NCI-H128 (cell line): Measurements from ENCODE around the gene MIDN.
"Not testable (repeated sequence)": the region's sequence is repeated elsewhere in the genome, so short reads cannot be mapped to it uniquely, and the experiment has no call there.

Experiments used
- DNase-seq: peaks from one replicate; lab custom pipeline; 2025; ENCODE audit not compliant: unreplicated experiment; lab: John Stamatoyannopoulos, UW

The MIDN gene

DNA sequence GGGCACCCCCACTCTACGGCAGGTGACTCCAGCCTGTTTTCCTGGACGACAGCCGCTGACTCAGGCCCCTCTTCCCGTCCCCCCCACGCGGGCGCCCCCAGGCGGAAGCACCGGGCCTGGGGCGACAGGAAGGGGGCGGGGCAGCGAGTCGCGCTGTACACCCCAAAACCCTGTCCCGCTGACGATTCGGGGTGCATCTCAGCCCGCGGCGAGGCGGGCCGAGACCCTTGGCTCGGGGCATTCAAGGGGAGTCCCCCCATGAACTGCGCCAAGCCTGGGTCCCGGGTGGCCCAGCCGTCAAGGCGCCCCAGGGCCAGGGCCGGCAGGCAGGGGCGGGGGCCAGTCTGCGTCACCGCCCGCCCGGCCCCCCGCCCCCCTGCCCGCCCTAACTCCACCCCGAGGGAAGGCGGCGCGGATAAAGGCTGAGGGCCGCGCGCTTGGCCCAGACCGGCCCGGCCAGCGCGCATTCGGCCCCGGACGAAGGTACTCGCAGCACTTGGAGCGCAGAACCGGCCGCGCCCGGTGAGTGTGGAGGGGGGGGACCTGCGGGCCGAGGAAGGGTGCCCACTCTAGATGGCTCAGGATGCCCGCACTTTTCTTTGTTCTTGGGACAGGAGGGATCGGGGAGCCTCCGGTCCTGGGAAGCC, at the start of gene MIDN:
MIDN (plus strand) TSS at position 445 of the 647 bp plus-strand sequence. CDS start 1,714 bp downstream, outside the sequence.
- DNase-seq, result no peak

DNA sequence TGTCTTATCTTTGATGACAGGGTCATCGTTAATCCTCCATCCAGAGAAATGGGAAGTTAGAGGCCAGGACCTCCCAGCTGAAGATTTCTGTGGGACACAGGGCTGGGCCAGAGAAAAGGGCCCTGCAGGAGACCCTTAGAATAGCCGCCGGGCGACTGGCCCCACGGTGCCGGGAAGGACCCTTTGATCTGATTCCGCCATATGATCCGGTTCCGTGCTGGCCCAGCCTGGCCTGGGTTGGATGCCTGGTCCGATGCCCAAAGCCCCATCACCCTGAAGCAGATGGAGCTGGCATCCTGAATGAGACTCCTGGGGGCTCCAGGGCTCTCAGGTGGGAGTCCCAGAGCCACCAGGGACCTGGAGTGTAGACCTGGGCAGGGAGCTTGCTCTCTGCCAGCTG, 48.9 kb upstream of the MIDN start:
- no peak for DNase-seq

DNA sequence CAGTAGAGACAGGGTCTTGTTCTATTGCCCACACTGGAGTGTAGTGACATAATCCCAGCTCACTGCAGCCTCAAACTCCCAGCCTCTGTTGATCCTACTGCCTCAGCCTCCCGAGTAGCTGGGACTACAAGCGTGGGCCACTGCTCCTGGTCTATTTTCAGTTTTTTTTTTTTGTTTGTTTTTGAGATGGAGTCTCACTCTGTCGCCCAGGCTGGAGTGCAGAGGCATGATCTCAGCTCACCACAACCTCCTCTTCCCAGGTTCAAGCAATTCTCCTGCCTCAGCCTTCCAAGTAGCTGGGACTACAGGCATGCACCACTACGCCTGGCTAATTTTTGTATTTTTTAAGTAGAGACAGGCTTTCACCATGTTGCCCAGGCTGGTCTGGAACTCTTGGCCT, 47.8 kb upstream of the MIDN start:
- not testable (repeated sequence) for DNase-seq

DNA sequence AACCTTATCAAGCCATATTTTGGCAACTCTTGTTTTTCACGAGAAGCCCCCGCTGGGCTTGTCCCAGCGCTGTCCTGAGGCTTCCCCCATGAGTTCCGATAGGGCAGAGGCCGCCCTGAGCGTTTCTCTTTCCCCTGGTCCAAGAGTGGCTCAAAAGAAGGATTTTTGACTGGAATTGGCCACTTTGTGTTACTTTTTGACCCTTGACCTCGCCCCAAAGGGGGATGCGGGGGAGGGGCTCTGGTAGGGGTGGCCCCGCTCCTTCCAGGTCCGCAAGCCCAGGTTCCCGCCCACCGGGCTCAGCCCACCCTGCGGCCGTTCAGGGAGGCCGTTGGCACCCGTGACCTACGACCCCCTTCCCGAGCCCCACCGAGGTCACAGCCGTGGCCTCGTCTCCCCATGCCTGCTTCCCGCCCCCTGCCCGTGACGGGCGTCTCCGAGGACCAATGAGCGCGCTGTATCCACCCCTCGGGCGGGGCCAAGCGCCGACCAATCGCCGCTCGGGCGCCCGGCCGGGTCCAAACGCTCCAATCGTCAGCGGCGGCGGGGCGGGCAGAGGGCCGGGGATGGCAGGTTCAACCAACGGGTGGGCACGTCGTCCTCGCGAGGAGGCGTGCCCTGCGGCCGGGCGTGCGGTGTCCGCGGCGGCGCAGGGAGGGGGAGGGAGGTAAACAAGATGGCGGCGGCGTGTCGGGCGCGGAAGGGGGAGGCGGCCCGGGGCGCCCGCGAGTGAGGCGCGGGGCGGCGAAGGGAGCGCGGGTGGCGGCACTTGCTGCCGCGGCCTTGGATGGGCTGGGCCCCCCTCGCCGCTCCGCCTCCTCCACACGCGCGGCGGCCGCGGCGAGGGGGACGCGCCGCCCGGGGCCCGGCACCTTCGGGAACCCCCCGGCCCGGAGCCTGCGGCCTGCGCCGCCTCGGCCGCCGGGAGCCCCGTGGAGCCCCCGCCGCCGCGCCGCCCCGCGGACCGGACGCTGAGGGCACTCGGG, 43.0 kb upstream of the MIDN start, which contains the start of gene STK11:
STK11 (plus strand) TSS at position 665 of the 986 bp plus-strand sequence. CDS start 1,136 bp downstream, outside the sequence.
- peak; percentile 91 for DNase-seq

DNA sequence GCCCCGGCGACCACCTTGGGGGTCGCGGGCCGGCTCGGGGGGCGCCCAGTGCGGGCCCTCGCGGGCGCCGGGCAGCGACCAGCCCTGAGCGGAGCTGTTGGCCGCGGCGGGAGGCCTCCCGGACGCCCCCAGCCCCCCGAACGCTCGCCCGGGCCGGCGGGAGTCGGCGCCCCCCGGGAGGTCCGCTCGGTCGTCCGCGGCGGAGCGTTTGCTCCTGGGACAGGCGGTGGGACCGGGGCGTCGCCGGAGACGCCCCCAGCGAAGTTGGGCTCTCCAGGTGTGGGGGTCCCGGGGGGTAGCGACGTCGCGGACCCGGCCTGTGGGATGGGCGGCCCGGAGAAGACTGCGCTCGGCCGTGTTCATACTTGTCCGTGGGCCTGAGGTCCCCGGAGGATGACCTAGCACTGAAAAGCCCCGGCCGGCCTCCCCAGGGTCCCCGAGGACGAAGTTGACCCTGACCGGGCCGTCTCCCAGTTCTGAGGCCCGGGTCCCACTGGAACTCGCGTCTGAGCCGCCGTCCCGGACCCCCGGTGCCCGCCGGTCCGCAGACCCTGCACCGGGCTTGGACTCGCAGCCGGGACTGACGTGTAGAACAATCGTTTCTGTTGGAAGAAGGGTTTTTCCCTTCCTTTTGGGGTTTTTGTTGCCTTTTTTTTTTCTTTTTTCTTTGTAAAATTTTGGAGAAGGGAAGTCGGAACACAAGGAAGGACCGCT, 42.1 kb upstream of the MIDN start:
- DNase-seq, result no peak

DNA sequence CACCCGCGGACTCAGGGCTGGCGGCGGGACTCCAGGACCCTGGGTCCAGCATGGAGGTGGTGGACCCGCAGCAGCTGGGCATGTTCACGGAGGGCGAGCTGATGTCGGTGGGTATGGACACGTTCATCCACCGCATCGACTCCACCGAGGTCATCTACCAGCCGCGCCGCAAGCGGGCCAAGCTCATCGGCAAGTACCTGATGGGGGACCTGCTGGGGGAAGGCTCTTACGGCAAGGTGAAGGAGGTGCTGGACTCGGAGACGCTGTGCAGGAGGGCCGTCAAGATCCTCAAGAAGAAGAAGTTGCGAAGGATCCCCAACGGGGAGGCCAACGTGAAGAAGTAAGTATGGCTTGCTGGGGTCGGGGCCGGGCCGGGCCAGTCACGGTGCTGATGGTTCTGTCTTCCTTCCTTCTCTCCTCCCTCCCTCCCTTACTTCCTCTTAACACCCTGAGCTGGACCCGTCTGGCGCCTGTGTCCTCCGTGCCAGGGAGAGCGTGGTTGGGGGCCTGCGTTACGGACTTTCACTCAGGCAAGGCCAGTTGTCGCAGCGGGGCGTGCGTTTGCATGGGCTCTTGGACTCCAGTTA, 41.4 kb upstream of the MIDN start:
- DNase-seq, result no peak

DNA sequence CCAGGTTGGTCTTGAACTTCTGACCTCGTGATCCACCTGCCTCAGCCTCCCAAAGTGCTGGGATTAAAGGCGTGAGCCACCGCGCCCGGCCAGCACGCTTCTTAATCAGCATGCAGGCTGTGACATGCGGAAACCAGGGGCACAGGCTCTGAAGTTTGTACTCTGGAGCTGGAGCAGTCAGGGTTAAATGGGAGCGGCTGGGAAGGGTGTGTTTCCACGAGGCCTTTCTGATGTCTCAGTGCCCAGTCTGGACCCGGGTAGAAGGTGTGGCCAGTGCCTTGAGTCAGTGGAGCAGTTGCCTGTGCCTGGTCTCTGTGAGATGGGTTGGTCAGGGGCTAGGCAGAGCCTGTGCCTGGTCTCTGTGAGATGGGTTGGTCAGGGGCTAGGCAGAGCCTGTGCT, 39.6 kb upstream of the MIDN start:
- not testable (repeated sequence) for DNase-seq

DNA sequence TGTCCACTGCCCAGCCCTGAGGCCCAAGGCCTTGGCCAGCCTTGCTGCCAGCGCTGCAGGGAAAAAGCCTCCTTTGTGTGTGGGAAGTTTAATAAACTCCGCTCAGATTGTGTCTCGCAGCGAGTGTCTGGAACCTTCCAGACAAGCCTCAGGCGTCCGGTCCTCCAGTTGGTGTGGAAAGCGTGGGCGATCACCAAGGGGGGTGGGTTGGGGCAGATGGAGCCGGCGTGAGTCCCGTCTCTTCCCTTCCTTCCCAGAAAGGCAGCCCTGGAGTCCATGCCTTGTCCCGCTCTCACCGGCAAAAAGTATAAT, 38.2 kb upstream of the MIDN start:
- no peak for DNase-seq

DNA sequence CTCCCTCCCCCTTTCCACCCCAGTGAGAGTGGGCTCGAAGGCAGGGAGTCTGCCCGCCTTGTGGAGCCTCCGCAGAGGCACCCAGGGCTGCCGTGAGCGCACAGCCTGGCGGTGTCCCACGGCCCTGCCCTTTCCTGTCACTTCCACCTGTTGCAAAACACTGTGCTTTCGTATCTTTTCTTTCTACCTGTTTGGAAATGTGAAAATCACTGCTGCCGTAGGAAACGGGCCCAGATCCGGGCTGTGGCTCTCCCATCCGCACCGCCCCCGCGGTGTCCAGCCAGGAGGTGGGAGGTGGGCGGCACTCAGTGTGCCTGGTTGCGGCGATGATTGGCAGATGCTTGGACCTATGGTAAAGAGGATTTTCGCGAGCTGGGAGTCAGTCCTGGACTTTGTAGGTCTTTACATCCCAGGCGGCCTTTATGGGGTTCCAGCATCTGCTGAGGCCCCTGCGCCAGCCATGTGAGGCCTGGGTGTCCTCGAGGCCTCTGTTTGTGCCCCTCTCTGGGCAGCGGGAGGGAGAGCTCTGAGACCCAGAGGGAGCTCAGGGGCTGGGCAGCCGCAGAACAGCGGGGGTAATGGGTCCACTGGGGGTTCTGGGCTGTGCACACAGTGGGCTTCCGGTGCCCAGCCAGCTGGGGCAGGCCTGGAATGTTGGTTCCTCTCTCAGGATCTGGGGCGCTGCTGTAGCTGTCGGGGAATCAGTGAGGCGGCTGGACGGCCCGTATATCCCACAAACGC, 36.7 kb upstream of the MIDN start:
- DNase-seq, result no peak

DNA sequence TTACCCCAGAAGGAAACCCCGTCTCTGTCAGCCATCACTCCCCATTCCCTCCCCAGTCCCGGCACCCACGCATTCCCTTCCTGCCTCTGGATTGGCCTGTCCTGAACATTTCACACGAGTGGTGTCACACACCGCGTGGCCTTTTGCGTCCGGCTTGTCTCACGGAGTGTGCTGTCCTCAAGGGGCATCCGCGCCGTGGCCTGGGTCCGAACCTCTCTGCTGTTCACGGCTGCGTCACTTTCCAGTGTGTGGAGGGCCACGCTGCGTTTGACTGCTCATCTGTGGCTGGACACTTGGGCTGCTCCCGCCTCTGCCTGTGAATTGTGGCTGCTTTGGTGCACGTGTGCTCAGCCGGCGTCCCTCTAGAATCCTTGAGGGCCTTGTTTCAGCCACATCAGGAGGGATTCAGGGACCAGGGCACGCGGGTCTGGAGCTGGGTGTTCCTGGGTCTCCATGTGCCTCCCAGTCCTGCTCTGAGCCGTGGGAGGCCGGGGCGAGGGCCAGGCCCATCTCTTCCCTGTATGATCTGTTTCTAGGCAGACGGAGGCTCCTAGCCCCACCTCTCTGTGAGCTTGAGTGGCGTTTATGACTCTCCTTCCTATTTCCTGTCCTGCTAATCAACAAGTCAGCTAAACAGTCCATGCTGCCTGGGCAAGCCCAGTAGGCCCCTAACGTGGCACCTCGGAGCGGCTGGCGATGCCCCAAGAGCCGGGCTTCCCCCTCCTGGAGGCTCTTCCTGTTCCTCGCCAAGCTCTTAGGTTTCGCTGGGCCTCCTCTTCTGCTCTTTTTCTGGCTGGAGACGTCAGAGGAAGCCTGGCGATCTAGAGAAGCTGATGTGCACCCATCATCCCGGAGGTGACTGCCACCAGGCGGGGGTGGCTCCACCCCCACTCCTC, 34.7 kb upstream of the MIDN start:
- DNase-seq, result no peak

DNA sequence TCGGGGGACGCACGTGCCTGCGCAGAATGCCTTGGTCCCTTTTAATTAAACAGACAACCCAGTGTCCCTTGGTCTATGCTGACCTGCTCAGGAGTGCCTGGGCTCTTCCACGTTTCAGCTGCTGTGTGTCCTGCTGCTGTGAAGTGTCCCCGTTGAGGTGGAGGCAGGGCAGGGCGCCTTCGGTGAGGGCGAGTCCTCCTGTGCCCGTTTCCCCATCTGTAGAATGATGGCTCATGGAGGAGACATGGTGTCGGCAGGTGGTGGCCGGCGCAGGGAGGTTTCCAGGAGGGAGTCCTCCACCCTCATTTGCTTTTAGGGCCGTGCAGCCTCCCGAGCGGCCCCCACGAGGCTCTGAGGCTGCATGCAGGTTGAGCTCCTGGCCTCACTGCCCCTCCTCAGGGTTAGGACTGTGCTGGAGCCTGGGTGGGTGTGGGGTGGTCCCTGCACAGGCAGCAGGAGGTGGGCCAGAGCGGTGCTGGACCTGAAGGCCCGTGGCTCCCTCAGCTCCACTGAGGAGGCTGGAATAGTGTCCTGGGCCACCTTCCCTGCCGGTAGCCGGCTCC, 34.0 kb upstream of the MIDN start:
- no peak for DNase-seq

DNA sequence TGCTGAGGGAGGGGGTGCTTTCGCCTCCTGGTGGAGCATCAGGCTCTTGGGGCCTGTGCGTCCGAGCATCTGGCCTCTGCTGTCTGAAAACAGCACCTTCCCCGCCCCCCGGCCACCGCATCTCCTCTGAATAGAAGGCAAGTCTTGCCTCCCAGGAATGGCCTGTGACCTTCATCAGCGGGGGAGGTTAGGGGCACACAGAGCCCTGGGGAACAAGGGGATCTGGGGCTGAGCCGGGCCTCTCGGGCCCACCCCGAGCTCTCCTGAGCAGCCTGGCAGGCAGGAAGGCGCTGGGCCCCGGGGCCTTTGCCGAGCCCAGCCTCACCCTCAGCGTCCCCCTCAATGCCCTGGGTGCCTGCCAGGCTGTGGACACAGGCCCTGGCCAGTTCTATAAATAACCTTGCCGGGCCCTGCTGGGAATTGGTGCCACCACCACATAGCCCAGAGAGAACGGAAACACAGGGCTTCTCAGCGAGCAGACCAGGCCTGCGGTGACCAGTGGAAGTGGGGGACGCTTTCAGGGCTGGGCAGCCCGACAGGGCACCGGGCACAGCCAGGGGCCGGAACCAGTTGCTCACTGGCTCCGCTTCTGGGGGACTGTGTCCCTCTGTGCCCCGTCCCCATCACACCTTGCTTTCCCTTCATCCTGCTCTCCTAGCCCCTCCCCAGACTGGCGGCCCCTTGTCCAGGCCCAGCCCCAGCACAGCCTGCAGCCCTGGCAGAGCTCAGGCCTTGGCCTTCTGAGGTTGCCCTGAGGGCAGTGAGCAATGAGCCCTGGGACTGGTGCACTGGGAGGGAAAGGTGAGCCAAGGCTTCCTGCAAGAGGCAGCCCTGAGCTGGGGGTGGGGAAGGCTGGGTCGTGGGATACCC, 33.3 kb upstream of the MIDN start:
- no peak for DNase-seq

DNA sequence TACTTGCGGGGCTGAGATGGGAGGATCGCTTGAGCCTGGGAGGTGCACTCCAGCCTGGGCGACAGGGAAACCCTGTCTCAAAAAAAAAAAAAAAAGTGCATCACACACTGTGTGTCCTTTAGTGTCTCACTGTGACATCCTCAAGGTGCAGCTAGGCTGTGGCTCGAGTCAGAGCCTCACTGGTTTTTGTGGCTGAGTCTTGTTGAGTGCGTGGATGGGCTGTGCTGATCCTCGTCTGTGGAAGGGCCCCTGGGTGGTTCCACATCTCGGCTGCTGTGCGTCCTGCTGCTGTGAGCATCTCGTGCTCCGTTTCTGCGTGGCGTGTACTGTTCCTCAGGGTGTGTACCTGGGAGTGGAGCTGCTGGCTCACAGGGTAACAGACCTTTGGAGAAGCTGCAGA, 31.6 kb upstream of the MIDN start:
- no peak for DNase-seq

DNA sequence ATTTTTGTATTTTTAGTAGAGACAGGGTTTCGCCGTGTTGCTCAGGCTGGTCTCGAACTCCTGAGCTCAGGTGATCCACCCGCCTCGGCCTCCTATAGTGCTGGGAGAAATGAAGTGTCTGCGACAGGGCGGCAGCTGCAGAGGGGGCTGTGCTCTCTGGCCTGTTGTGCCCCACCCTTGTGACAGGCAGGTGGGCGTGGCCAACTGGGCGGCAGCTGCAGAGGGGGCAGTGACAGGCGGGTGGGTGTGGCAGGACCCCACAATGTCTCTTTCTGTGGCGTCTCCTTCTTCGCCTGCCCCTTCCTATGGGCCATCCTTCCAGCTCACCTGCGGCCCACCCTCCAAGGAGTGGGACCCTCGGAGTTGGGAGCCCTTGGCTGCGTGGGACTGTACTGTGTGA, 31.0 kb upstream of the MIDN start:
- DNase-seq, result no peak

DNA sequence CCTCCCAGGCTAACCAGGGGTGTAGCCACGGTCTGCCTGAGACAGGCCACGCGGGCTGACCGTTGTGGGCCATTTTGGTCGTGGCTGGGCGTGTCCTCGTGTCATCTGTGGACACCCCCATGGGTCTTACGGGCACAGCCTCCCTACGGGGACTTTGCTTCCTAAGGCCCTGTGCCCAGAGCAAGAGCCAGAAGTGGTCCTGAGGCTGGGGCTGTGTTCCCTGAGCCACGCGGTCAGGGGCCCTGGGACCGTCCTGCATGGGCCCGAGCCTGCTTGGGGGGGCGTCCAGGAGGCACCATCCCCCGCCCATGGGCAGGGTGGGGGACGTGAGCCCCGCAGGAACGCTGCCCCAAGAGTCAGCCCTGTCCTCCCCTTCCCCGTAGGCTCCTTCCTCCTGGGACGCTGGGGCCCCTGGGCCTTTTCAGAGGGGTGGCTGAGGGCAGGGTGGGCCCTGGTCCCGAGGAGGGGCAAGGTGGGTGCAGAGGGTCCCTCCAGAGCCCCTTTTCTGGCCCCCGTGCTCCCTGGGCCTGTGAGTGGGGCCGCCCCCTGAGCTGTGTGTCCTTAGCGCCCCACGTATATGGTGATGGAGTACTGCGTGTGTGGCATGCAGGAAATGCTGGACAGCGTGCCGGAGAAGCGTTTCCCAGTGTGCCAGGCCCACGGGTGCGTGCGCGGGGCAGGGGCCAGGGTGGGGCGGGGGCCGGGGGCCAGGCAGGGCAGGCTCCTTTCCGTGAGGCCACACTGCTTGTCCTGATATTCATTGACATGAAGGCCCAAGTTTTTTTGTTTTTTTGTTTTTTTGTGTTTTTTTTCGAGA, 29.4 kb upstream of the MIDN start:
- DNase-seq, result no peak

DNA sequence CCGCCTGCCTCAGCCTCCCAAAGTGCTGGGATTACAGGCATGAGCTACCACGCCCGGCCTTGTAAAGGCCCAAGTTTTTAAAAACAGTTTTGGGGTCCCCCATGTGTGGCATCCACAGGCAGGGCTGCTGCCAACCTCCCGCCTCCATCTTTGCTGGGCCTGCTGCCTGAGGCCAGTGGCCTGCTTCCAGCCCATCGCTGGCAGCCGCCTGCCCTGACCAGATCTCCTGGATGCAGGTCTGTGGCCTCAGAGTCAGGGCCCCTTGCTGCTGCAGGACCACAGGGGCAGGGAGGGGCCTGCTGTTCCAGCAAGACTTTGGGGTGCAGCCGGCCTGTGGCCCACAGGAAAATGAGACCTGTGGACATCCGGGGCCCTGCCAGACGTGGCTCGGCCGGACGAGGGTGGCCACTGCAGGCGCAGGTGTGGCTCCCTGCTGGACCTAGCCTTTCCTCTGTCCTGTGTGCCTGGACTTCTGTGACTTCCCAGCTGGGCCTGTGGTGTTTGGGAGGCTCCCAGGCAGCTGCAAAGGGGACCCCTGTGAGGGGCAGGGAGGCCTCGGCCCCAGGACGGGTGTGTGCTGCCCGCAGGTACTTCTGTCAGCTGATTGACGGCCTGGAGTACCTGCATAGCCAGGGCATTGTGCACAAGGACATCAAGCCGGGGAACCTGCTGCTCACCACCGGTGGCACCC, 28.5 kb upstream of the MIDN start:
- DNase-seq, result no peak

DNA sequence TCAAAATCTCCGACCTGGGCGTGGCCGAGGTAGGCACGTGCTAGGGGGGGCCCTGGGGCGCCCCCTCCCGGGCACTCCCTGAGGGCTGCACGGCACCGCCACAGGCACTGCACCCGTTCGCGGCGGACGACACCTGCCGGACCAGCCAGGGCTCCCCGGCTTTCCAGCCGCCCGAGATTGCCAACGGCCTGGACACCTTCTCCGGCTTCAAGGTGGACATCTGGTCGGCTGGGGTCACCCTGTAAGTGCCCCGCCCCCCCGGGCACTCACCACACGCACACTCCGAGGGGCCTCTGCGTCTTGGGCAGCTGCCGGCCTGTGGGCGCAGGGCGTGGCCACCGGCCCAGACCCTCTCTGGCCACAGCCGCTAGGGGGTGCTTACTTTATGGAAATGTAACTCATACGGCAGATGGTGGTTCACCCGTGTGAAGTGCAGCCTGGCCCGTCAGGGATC, 27.9 kb upstream of the MIDN start:
- no peak for DNase-seq
